ENCODE results near the gene ADGRE1.

DNA sequence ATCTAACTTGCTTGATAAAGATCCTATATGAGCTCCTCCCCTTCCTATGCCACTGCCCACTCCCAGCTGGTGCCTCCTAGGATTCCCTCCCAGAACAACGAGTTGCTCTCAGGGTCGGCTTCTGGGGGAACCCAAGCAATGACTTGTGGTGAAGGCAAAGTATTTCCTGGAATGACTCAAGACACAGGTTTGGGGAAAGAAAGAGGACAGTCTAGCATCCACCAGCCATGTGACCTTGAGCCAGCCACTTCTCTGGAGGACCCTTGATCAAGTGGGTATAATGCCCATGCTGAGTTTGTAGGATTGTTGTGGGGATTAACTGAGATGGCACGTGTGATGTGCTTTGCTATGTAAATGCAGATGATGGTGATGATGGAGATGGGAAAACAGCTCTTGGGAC is 100.9 kb downstream of the ADGRE1 start:
- TF ChIP-seq EP300 (IDR thresholded peaks at IDR 0.05; ENCODE audit: borderline replicate concordance in 1 of 2, low read depth in 2 of 2, low read length in 2 of 2) (no peak), SIX5 (IDR thresholded peaks at IDR 0.05; ENCODE audit: low read depth, low read length) (no peak), CREB1 (IDR thresholded peaks at IDR 0.05) (no peak), POLR2AphosphoS5 (IDR thresholded peaks at IDR 0.05; ENCODE audit: low read depth, low read length) (no peak), TBP (IDR thresholded peaks at IDR 0.05; ENCODE audit: low read depth, low read length) (no peak)

Data from H1 (cell line).